HL-60 (cell line): ENCODE results near the gene RBMS2.
"Not testable (repeated sequence)": the region's sequence is repeated elsewhere in the genome, so short reads cannot be mapped to it uniquely, and the experiment has no call there.

Source experiments
- DNase-seq, 2 experiments: peaks; one replicate each; pipeline ENCODE4 v3.0.0-alpha.2; 2010 to 2020; ENCODE audit warnings: low read depth in 1 of 2, low spot score in 1 of 2
- H3K27ac ChIP-seq: fragments of 250-450 bp; sonication (Bioruptor Pico); replicated peaks from 2 replicates; pipeline ENCODE4 v1.5.1; 2020; ENCODE audit warnings: mild to moderate bottlenecking, moderate library complexity
- H3K27me3 ChIP-seq: fragments of 250-450 bp; sonication (Bioruptor Pico); 2 replicates; pipeline ENCODE4 v1.5.1; 2021; ENCODE audit warnings: mild to moderate bottlenecking, moderate library complexity; ENCODE audit not compliant: insufficient read depth, poor library complexity, severe bottlenecking
- H3K4me3 ChIP-seq: replicated peaks from 2 replicates; pipeline ENCODE4 v1.5.1; 2011; ENCODE audit warnings: mild to moderate bottlenecking, control low read depth, low read length; ENCODE audit not compliant: insufficient read depth
- GABPA ChIP-seq: IDR thresholded peaks from 2 replicates; pipeline ENCODE4 v1.6.1; 2012; ENCODE audit warnings: low read depth
- POLR2AphosphoS5 ChIP-seq: IDR thresholded peaks from 2 replicates; pipeline ENCODE4 v1.6.1; 2012; ENCODE audit warnings: low read depth
- SPI1 ChIP-seq: IDR thresholded peaks from 2 replicates; pipeline ENCODE4 v1.6.1; 2012; ENCODE audit warnings: low read depth, mild to moderate bottlenecking, borderline replicate concordance
- TF ChIP-seq, protein P1 (sequence below): IDR thresholded peaks from one replicate; pipeline ENCODE4 v1.5.1; 2011; ENCODE audit warnings: low read length, control low read depth, inconsistent platforms; ENCODE audit not compliant: insufficient read depth
- TF ChIP-seq, protein P2 (sequence below): IDR thresholded peaks from 2 replicates; pipeline ENCODE4 v1.6.1; 2012; ENCODE audit warnings: low read depth; ENCODE audit not compliant: insufficient replicate concordance

RBMS2 gene

DNA sequence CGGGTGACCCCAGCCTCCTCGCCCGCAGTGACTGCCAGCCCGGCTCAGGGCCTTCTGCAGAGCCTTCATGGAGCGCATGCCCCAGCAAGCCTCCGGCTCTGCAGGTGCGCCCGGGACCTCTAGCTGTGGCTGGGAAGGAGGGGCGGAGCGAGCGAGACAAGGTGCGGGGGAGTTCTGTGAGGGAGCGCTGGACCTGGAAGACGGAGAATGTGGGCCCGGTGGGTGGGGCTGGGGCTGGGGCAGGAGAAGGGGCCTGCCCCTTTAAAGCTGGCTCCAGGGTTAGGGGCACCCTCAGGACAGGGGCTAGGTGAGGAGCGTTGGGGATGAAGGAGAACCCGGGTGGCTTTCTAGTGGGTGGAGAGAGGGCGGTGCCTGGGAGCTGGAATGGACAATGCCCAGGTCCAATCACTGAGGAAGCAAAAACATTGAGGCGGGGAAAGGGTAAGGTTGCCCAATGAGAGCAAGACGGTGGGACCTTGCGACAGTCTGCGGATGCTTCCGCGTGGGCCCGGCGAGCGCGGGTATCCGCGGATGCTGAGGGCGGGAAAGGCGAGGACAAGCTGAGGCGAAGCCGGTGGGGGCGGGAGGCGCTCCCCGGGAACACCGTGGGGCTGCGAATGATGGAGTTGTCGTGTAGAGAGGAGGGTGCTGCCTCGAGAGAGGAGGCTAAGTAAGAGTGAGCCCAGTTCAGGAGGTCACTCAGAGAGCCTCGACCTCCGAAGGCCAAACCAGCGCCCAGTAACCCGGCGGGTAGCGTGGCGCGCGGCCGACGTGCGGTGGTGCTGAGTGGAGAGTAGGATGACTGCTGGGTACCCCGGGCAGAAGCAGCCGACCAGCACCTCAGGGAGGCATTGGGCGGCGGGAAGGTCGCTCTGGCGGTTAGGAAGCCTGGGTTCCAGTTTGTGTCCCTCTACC lies 33.3 kb upstream of the RBMS2 start, which contains the start of gene GLS2:
GLS2 (minus strand) TSS at position 121 of the 915 bp plus-strand sequence; CDS start at position 78, 43 bp downstream.
- Histone ChIP-seq H3K27me3 (peaks cover 36% of the 10 kb centered on the region), H3K4me3 (peak within 1 kb of the TSS; percentile 23), H3K27ac (no peak within 1 kb of the TSS)
- peak; percentile 44 to 63 for DNase-seq
- TF ChIP-seq, protein P1, sequence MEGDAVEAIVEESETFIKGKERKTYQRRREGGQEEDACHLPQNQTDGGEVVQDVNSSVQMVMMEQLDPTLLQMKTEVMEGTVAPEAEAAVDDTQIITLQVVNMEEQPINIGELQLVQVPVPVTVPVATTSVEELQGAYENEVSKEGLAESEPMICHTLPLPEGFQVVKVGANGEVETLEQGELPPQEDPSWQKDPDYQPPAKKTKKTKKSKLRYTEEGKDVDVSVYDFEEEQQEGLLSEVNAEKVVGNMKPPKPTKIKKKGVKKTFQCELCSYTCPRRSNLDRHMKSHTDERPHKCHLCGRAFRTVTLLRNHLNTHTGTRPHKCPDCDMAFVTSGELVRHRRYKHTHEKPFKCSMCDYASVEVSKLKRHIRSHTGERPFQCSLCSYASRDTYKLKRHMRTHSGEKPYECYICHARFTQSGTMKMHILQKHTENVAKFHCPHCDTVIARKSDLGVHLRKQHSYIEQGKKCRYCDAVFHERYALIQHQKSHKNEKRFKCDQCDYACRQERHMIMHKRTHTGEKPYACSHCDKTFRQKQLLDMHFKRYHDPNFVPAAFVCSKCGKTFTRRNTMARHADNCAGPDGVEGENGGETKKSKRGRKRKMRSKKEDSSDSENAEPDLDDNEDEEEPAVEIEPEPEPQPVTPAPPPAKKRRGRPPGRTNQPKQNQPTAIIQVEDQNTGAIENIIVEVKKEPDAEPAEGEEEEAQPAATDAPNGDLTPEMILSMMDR, result no peak
- TF ChIP-seq SPI1 (no peak), GABPA (no peak), POLR2AphosphoS5 (no peak)
- TF ChIP-seq, protein P2, sequence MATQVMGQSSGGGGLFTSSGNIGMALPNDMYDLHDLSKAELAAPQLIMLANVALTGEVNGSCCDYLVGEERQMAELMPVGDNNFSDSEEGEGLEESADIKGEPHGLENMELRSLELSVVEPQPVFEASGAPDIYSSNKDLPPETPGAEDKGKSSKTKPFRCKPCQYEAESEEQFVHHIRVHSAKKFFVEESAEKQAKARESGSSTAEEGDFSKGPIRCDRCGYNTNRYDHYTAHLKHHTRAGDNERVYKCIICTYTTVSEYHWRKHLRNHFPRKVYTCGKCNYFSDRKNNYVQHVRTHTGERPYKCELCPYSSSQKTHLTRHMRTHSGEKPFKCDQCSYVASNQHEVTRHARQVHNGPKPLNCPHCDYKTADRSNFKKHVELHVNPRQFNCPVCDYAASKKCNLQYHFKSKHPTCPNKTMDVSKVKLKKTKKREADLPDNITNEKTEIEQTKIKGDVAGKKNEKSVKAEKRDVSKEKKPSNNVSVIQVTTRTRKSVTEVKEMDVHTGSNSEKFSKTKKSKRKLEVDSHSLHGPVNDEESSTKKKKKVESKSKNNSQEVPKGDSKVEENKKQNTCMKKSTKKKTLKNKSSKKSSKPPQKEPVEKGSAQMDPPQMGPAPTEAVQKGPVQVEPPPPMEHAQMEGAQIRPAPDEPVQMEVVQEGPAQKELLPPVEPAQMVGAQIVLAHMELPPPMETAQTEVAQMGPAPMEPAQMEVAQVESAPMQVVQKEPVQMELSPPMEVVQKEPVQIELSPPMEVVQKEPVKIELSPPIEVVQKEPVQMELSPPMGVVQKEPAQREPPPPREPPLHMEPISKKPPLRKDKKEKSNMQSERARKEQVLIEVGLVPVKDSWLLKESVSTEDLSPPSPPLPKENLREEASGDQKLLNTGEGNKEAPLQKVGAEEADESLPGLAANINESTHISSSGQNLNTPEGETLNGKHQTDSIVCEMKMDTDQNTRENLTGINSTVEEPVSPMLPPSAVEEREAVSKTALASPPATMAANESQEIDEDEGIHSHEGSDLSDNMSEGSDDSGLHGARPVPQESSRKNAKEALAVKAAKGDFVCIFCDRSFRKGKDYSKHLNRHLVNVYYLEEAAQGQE, result no peak

DNA sequence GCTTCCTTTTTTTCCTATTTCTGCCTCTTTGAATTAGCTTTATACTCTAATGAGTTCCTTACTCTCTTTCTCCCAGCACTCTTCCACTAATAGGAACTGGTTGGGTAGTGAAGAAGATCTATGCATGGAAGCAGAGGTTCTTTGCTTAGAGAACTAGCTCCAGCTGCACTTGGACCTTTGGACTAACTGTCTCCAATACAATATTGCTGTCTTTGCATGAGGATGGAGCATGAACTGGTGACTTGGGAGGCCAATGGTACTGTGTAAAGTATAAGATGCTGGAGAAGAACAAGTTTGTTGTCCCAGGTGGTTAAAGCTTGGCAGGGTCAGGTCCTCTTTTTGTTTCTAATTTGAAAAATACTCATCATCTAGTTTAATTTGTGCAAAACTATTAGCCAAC lies 31.3 kb upstream of the RBMS2 start:
- Histone ChIP-seq H3K4me3 (no peak overlapping the region), H3K27me3 (peaks cover 36% of the 10 kb centered on the region), H3K27ac (no peak overlapping the region)
- no peak for TF ChIP-seq GABPA
- TF ChIP-seq, protein P1, result no peak
- TF ChIP-seq, protein P2, result no peak
- TF ChIP-seq SPI1, result no peak
- TF ChIP-seq POLR2AphosphoS5, result no peak
- DNase-seq, result no peak

DNA sequence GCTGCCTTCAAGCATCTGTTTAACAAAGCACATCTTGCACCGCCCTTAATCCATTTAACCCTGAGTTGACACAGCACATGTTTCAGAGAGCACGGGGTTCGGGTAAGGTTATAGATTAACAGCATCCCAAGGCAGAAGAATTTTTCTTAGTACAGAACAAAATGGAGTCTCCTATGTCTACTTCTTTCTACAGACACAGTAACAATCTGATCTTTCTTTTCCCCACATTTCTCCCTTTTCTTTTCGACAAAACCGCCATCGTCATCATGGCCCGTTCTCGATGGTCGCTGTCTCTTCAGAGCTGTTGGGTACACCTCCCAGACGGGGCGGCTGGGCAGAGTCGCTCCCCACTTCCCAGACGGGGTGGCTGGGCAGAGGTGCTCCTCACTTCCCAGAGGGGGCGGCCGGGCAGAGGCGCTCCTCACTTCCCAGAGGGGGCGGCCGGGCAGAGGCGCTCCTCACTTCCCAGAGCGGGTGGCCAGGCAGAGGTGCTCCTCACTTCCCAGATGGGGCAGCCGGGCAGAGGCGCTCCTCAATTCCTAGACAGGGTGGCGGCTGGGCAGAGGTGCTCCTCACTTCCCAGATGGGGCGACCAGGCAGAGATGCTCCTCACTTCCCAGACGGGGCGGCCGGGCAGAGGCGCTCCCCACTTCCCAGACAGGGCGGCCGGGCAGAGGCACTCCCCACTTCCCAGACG lies 28.1 kb upstream of the RBMS2 start:
- H3K27ac ChIP-seq, DNase-seq, H3K4me3 ChIP-seq: not testable (repeated sequence)
- H3K27me3 ChIP-seq, result peaks cover 17% of the 10 kb centered on the region

DNA sequence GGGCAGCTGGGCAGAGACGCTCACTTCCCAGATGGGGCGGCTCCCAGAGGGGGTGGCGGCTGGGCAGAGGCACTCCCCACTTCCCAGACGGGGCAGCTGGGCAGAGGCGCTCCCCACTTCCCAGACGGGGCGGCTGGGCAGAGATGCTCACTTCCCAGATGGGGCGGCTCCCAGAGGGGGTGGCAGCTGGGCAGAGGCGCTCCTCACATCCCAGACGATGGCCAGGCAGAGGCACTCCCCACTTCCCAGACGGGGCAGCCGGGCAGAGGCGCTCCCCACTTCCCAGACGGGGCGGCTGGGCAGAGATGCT lies 27.6 kb upstream of the RBMS2 start:
- DNase-seq, H3K27ac ChIP-seq, H3K4me3 ChIP-seq: not testable (repeated sequence)
- H3K27me3 ChIP-seq, result peaks cover 12% of the 10 kb centered on the region

DNA sequence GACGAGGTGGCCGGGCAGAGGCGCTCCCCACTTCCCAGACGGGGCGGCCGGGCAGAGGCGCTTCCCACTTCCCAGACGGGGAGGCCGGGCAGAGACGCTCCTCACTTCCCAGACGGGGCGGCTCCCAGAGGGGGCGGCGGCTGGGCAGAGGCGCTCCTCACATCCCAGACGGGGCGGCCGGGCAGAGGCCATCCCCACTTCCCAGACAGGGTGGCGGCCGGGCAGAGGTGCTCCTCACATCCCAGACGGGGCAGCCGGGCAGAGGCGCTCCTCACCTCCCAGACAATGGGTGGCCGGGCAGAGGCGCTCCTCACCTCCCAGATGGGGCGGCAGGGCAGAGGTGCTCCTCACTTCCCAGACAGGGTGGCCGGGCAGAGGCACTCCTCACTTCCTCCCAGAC lies 27.1 kb upstream of the RBMS2 start:
- not testable (repeated sequence) for H3K4me3 ChIP-seq, H3K27me3 ChIP-seq, H3K27ac ChIP-seq, DNase-seq

DNA sequence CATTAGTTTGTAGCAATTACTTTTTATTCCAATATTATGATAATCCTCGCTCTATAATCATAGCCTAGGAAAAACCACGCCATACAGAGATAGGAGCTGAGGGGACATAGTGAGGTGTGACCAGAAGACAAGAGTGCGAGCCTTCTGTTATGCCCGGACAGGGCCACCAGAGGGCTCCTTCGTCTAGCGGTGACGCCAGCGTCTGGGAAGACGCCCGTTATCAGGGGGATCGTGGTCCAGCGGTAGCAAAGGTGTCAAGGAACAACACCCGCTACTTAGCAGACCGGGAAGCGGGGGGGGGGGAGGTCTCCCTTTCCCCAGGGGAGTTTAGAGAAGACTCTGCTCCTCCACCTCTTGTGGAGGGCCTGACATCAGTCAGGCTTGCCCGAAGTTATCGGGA lies 24.9 kb upstream of the RBMS2 start:
- peak in 1 of 2 experiments; percentile 59 for DNase-seq
- H3K4me3 ChIP-seq, result 0 out of 2 replicates have a peak overlapping the region, but pooled peaks have one; percentile 12
- not testable (repeated sequence) for H3K27ac ChIP-seq, H3K27me3 ChIP-seq

DNA sequence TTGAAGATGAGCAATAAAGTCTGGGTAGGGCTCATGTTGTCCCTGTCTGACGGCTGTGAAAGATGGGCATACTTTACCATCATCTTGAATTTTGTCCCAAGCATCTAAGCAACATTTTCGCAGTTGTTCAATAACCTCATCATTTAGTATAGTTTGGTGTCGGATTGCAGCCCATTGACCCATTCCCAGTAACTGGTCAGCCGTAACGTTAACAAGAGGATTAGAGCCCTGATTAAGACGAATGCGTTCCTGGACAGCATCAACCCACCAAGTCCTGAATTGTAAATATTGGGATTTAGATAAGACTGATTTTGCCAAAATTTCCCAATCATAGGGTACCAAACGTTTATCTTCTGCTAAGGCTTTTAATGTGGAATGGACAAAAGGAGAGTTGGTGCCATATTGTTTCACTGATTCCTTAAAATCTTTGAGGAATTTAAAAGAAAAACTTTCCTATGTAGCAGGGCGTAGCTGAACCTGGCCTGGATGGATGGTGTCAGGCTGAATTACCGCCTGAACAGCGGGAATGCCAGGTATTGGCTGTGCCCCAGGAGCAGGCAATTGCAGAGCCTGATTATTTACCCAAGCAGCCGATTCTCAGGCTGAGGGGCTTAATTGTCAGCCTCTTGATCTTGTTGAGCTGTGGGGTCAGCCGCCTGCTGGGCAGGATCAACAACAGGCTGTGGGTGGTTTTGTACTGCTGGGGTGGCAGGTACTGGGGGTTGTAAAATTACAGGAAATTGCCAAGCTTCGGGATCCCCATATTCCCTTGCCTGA lies 23.3 kb upstream of the RBMS2 start:
- H3K27me3 ChIP-seq, H3K27ac ChIP-seq, H3K4me3 ChIP-seq, DNase-seq: not testable (repeated sequence)

DNA sequence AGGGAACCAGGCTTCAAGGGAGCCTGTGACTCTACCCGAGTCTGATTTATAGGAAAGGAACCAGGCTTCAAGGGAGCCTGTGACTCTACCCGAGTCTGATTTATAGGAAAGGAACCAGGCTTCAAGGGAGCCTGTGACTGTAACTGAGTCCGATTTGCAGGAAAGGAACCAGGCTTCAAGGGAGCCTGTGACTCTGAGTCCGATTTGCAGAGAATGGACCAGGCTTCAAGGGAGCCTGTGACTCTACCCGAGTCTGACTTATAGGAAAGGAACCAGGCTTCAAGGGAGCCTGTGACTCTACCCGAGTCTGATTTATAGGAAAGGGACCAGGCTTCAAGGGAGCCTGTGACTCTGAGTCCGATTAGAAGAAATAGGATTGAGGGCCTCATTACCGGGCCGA lies 22.2 kb upstream of the RBMS2 start:
- H3K4me3 ChIP-seq, DNase-seq, H3K27ac ChIP-seq, H3K27me3 ChIP-seq: not testable (repeated sequence)
